GM20431 (cell line): ENCODE data around the gene PRPF8.
"Not testable (repeated sequence)": the region's sequence is repeated elsewhere in the genome, so short reads cannot be mapped to it uniquely, and the experiment has no call there.

ENCODE experiments used
- in situ Hi-C: fragments of 300-500 bp; cut with MseI, MboI; formaldehyde crosslinking; loops from one replicate; pipeline ENCODE4 v1.15.0; 2020; ENCODE audit warnings: low sequenced_read_pairs; ENCODE audit not compliant: unreplicated experiment

The PRPF8 gene

DNA sequence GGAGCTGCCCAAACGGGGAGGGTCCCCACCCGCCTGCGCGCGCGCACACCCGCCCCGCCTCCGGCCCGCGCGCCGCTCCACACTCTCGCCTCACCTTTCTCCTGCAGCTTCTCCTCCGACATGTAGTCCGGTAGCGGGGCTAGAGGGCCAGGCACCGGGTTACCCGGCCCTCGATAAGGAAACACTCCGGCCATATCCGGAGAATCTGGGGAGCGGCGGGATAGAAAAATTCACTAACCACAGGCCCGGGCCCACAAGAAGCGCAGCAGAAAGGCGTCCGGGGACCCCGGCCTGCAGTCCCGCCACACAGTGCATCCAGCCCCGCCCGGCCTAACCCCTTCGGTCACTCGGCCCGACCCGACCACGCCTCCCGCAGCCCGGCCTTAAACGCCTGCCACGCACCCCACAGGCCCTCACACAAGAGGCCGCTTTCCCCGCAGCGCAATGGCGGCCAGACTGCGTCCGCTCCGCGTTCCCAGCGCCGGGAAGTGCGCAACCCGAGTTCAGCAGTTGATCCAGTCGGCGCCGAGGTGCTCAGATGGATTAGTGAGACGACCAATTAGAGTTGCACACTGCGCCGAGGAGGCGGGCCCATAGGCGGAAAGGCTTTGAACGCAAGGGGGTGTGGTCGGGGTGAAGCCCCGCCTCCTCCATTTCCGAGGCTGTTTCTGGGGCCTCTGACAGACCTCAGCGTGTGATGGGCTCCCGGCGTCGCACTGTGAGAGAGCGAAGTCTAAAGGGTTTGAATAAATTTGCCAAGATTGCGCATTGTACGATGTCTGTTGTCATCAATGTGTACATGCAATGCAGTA lies at the start of gene PRPF8:
Gene PRPF8 (minus strand): TSS at position 490 of the 812 bp plus-strand sequence. CDS start 296 bp downstream, at position 194.
- in situ Hi-C loops = no loop called here

GRCh38 chr17:1733759-1734158 lies 49.1 kb upstream of the PRPF8 start:
- in situ Hi-C loops = no loop called here

DNA sequence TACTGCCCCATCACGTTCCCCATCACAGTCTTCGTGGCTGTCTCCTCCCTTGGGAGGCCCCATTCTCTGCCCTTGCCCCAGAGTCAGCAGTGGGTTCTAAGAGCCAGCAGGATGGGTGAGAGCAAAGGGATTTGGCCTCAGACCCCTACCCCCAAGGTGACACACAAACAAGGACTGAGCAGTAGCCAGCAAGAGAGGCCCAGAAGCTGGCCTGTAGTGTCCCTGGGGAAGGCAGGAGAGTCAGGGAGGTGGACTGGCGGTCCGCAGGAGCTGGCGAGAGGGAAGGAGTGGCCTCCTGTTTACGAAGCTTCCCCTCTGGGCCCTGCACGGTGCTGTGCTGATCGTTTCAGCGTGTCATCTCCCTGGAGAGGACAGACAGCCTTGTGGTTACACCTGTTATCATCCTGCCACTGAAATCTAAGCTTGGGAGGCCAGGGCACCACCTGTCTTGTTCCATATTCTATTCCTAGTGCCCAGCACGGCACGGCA lies 48.2 kb upstream of the PRPF8 start:
- in situ Hi-C loops = no loop called here

- in situ Hi-C loops = no loop called here
These were observed 47.7 kb upstream of the PRPF8 start for GRCh38 chr17:1732241-1732832.

- in situ Hi-C loops = no loop called here
These were observed 46.5 kb upstream of the PRPF8 start for GRCh38 chr17:1731194-1731506.

GRCh38 chr17:1730326-1731193 lies 45.9 kb upstream of the PRPF8 start:
- in situ Hi-C loops = no loop called here

DNA sequence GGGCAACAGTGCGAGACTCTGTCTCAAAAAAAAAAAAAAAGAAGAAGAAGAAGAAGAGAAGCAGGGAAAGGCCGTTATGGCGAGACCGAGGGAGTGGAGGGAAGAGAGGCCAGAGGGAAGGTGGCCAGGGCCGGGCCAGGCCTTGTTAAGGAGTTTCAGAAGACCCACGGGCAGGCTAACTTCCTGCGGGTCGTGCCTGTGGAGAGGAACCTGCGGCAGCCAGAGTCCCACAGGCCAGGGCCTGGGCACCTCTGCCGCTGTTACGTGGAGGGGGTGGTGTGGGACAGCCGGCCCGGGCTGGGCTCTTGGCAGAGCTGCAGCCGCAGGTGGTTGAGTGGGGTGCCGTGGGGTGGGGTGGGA lies 45.3 kb upstream of the PRPF8 start:
- in situ Hi-C loops = no loop called here

DNA sequence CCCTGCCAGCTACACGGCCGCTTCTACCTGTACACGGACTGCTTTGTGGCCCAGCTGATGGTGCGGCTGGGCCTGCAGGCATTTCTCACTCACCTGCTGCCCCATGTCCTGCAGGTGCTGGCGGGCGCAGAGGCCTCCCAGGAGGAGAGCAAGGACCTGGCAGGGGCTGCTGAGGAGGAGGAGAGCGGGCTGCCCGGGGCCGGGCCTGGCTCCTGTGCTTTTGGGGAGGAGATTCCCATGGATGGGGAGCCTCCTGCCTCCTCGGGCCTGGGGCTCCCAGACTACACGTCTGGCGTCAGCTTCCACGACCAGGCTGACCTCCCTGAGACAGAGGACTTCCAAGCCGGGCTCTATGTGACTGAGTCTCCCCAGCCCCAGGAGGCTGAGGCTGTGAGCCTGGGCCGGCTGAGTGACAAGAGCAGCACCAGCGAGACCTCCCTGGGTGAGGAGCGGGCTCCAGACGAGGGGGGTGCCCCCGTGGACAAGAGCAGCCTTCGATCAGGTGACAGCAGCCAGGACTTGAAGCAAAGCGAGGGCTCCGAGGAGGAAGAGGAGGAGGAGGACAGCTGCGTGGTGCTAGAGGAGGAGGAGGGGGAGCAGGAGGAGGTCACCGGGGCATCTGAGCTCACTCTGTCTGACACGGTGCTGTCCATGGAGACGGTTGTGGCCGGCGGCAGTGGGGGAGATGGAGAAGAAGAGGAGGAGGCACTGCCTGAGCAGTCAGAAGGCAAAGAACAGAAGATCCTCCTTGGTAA lies 43.4 kb upstream of the PRPF8 start:
- in situ Hi-C loops = no loop called here

DNA sequence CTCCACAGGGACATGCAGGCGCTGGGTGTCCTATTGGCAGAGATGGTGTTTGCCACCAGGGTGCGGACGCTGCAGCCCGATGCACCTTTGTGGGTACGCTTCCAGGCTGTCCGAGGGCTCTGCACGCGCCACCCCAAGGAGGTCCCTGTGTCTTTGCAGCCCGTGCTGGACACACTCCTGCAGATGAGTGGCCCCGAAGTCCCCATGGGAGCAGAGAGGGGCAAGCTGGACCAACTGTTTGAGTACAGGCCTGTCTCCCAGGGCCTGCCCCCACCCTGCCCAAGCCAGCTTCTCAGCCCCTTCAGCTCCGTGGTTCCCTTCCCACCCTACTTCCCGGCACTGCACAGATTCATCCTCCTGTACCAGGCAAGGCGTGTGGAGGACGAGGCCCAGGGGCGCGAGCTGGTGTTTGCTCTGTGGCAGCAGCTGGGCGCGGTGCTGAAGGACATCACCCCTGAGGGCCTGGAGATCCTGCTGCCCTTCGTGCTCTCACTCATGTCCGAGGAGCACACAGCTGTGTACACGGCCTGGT lies 42.7 kb upstream of the PRPF8 start:
- in situ Hi-C loops = no loop called here

GRCh38 chr17:1726626-1727257 lies 42.1 kb upstream of the PRPF8 start:
- in situ Hi-C loops = no loop called here

DNA sequence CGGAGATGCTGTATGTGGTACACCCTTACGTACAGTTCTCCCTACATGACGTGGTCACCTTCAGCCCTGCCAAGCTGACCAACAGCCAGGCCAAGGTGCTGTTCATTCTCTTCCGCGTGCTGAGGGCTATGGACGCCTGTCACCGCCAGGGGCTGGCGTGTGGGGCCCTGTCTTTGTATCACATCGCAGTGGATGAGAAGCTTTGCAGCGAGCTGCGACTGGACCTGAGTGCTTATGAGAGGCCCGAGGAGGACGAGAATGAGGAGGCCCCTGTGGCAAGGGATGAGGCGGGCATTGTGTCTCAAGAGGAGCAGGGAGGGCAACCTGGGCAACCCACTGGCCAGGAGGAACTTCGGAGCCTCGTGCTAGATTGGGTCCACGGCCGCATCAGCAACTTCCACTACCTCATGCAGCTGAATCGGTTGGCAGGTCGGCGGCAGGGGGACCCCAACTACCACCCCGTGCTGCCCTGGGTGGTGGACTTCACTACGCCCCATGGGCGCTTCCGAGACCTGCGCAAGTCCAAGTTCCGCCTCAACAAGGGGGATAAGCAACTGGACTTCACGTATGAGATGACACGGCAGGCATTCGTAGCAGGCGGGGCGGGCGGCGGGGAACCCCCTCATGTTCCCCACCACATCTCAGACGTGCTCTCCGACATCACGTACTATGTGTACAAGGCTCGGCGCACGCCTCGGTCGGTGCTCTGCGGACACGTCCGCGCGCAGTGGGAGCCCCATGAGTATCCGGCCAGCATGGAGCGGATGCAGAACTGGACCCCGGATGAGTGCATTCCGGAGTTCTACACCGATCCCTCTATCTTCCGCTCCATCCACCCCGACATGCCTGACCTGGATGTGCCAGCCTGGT lies 41.2 kb upstream of the PRPF8 start:
- in situ Hi-C loops = no loop called here

GRCh38 chr17:1724869-1725641 lies 40.4 kb upstream of the PRPF8 start:
- in situ Hi-C loops = no loop called here

DNA sequence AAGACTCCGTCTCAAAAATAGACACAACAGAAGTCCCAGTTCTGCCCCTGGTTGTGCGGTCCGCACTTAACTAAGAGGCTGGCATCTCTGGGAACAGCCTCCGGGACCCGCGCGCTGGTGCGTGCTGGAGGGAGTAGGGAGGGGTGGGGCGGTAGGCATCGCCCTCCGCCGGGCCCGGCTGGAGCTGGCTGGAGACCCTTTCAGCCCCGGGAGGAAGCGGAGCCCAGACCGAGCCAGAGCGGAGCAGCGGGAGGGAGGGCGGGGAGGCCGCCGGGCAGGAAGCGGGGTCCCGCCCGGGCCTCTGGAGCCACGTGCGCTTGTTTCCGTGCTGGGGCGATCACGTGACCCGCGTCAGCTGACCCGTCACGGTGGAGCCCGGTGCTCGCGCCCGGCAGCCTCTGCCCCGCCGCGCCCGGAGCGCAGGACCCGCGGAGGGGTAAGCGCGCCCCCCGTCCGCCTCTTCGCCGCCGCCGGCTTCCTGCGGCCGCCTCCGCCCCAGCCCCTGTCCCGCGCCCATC lies 39.7 kb upstream of the PRPF8 start, which contains the start of gene WDR81:
Gene WDR81 (plus strand): TSS at position 354 of the 518 bp plus-strand sequence. CDS start 256 bp downstream, outside the sequence.
- in situ Hi-C loops = no loop called here

DNA sequence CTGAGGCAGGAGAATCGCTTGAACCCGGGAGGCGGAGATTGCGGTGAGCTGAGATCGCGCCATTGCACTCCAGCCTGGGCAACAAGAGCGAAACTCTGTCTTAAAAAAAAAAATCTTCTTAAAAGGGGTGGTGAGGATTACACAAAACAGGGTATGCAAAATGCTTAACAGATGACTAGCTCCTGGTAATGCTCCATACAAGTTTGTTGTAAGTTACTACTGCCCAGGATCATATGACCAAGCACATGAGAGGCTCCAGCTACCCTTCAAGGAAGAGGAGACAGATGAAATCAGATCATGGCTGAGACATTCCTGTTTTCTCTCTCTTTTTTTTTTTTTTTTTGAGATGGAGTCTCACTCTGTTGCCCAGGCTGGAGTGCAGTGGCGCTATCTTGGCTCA lies 37.4 kb upstream of the PRPF8 start:
- in situ Hi-C loops = not testable (repeated sequence)

GRCh38 chr17:1720856-1721386 lies 36.3 kb upstream of the PRPF8 start:
- in situ Hi-C loops = no loop called here

- in situ Hi-C loops = no loop called here
These were observed 33.9 kb upstream of the PRPF8 start for GRCh38 chr17:1718362-1719165.
